ENCODE data around the gene STPG1.

- TF ChIP-seq CTCF (IDR thresholded peaks at IDR 0.05; ENCODE audit: borderline replicate concordance, extremely low read depth, low read length, poor library complexity, severe bottlenecking) (no peak), EZH2 (IDR thresholded peaks at IDR 0.05; ENCODE audit: borderline replicate concordance, low read depth, low read length, severe bottlenecking) (no peak)
These were observed 51.8 kb downstream of the STPG1 start for GRCh38 chr1:24361811-24362210.
